Activated CD4-positive, alpha-beta T cell treated with anti-CD3 and anti-CD28 coated beads for 36 hours (primary cell): ENCODE measurements around the gene RALGPS1. TPM values are rescaled to one million over a fixed set of nuclear protein-coding genes. Genes with fewer than 3 reads are reported as not detected.

Experiments
- ATAC-seq: fragments of 200-7000 bp; cut with Tn5 transposase; one replicate; pipeline ENCODE4 v1.10.0; 2021; ENCODE audit warnings: mild to moderate bottlenecking, moderate library complexity
- CTCF ChIA-PET: fragments of 350-600 bp; sonication (Branson Sonifier 250); formaldehyde crosslinking; loops from one replicate; lab custom pipeline; 2021; ENCODE audit warnings: antibody characterized with exemption; lab: Charles Lee
- POLR2A ChIA-PET: fragments of 350-600 bp; sonication (Branson Sonifier 250); formaldehyde crosslinking; loops from one replicate; lab custom pipeline; 2021; ENCODE audit warnings: antibody characterized with exemption, inconsistent platforms; lab: Charles Lee
- DNase-seq: peaks from one replicate; pipeline ENCODE4 v3.0.0-alpha.2; 2020
- H3K27ac Mint-ChIP-seq: one replicate; pipeline ENCODE4 v1.8.0; 2021; ENCODE audit warnings: mixed read lengths
- H3K27me3 Mint-ChIP-seq: one replicate; pipeline ENCODE4 v1.8.0; 2021; ENCODE audit warnings: mixed read lengths
- H3K36me3 Mint-ChIP-seq: one replicate; pipeline ENCODE4 v1.8.0; 2021; ENCODE audit warnings: low read depth, mixed read lengths
- H3K4me1 Mint-ChIP-seq: one replicate; pipeline ENCODE4 v1.8.0; 2021; ENCODE audit warnings: mixed read lengths
- H3K4me3 Mint-ChIP-seq: one replicate; pipeline ENCODE4 v1.8.0; 2021; ENCODE audit warnings: mild to moderate bottlenecking, moderate library complexity, mixed read lengths
- H3K9me3 Mint-ChIP-seq: one replicate; pipeline ENCODE4 v1.8.0; 2021; ENCODE audit warnings: low read depth, mixed read lengths
- intact Hi-C, 2 experiments: fragments of 100-400 bp; cut with DNase I in 1 of 2; cut with micrococcal nuclease in 1 of 2; formaldehyde crosslinking; loops; one replicate each; pipeline versions ENCODE4 v1.14.2 to v1.15.1; 2022 to 2024; cut with DNase I, micrococcal nuclease
- total RNA-seq, 2 experiments: library from RNA; stranded (reverse); gene quantifications; one replicate each; pipeline ENCODE4 v1.2.3, GENCODE V29; 2021

Gene RALGPS1
- total RNA-seq, 2 experiments from 2014 or later = 1.2 to 2.2 TPM

DNA sequence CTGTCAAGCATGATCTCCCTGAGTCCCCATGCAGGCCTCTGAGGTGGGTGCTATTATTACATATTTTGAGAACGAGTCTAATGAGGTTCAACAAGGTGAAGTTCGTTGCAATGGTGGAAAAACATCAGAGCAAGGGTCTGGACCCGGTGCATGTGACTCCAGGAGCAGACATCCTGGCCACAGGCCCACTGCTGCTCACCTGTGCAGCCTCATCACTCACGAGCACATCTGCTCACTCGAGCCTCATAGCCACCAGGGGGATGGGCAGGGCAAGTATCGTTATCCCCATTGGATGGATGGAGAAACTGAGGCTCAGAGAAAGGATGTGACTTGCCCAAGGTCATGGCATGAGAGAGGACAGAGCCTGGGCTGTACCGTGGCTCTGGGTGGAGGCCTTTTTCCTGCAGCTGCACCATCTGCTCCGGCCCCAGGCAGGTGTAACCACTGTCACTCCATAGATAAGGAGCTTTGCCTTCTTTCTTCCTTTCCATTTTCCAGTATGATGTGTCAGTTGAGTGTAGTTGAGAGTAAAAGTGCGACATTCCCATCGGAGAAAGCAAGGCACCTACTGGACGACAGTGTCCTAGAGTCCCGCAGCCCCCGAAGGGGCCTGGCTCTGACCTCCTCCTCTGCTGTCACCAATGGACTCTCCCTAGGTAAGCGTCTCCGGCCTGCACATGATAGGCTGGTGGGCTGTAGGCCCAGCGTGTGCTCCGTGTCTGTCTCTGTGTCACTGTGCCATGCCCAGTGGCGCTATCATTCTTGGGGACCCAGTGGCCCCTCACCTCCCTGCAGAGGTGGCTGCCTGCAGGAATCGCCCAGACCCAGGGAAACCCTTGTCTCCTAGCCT is 281.6 kb downstream of the RALGPS1 start:
- CTCF ChIA-PET = interaction anchor here (3.5 to 6.7 kb wide), 2 partner anchors 230 to 256 kb away, joined by 22 to 90 read pairs; no protein-coding TSS in a partner anchor
- POLR2A ChIA-PET = no interaction called here

DNA sequence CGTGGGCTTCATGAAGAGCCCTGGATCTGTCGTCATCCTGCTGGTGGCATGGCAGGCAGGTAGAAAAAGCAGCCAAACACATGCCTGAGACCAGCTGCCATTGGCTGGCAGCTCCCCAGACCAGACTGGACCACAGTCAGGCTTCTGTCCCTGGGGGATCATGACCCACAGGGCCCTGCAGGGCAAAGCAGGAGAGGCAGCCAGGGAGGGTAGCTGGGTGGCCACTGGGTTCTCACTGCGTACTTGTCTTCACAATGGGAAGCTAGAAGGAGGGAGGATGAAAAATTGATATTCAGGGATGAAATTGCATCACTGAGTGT is 282.2 kb downstream of the RALGPS1 start:
- peaks cover 4% of the 10 kb centered on the region for H3K4me1 Mint-ChIP-seq

More for the DNA sequence above, 281.6 kb downstream of the RALGPS1 start:
- intact Hi-C loops = no loop called here
- Mint-ChIP-seq H3K27ac (no peak overlapping the region), H3K4me3 (no peak overlapping the region), H3K9me3 (no peaks in the 10 kb centered on the region), H3K27me3 (peaks cover 5% of the 10 kb centered on the region), H3K36me3 (no peaks in the 10 kb centered on the region), H3K4me1 (peaks cover 4% of the 10 kb centered on the region)
- DNase-seq = no peak
- no peak for ATAC-seq

DNA sequence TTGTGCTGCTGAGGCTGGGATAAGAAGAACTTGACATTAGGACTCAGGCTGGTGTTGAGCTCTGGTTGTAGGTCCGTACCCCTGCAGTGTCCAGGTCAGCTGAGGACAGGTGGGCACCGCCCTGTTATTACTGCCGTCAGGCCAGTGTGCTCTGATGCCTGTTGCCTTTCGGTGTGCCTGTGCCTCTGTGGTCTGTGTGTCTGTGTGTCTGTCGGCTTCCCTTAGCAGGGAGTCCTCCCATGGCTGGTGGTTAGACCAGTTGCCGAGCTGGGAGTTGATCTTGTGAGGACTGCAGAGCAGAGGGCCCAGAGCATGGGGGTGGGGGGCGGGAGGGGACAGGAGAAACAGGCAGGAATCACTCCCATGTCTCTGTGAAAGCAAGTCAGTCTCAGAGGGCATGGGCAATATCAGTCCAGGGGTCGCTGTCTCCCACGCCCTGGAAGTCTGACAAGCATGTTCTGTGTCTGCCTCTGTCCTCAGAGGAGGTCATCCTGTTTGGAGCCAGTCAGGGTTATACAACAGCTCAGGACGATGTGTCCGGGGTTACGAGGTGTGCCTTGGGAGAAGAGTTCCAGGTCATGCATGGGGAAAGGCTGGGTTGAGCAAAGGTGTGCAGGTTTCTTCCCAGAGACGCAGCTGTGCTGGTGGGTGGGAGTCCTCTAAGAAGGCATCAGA is 282.7 kb downstream of the RALGPS1 start:
- ATAC-seq (no peak), DNase-seq (no peak)
- Mint-ChIP-seq H3K27ac (no peak overlapping the region), H3K27me3 (peaks cover 5% of the 10 kb centered on the region), H3K9me3 (no peaks in the 10 kb centered on the region), H3K4me1 (peaks cover 4% of the 10 kb centered on the region), H3K4me3 (no peak overlapping the region), H3K36me3 (no peaks in the 10 kb centered on the region)
- POLR2A ChIA-PET = no interaction called here
- intact Hi-C loops = no loop called here
- CTCF ChIA-PET = interaction anchor here (0.7 to 6.7 kb wide), 8 partner anchors 8 to 257 kb away, joined by 3 to 90 read pairs (median 6); no protein-coding TSS in a partner anchor

More for the DNA sequence above, 282.2 kb downstream of the RALGPS1 start:
- intact Hi-C loops = no loop called here
- no peak overlapping the region for H3K27ac Mint-ChIP-seq
- no peak for ATAC-seq
- CTCF ChIA-PET = interaction anchor here (1.2 to 6.7 kb wide), 3 partner anchors 31 to 257 kb away, joined by 6 to 90 read pairs (median 22); no protein-coding TSS in a partner anchor
- H3K27me3 Mint-ChIP-seq = peaks cover 5% of the 10 kb centered on the region
- POLR2A ChIA-PET = no interaction called here
- no peaks in the 10 kb centered on the region for H3K36me3 Mint-ChIP-seq
- no peaks in the 10 kb centered on the region for H3K9me3 Mint-ChIP-seq
- H3K4me3 Mint-ChIP-seq = no peak overlapping the region
- DNase-seq = no peak

DNA sequence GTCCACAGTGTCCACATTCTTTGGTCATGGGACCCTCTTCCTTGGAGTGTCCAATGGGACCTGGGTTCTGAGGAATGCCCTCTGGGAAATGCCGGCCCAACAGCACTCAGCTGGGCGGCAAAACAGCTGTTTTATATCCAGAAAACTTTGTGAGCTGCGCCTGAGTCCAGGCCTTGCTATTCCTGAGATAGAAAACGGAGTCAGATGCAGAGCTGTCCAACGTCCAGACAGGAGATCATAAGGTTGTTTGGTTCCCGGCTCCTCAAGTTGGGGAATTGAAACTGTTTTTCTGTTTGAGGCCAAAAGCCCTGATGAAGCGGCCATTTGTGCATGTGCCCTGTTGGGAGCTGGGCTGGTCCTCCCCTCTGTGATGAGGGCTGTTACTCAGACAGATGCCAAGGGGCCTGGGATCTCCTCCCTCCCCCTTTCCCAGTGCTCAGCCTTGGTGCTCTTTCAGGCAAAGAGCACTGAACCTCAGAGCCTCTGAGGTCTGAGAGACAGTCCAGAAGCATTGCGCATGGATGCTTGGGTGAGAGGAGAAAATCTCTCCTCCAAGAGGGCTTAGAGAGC is 283.4 kb downstream of the RALGPS1 start:
- ATAC-seq (no peak), DNase-seq (no peak)
- no peaks in the 10 kb centered on the region for H3K9me3 Mint-ChIP-seq
- ChIA-PET CTCF (interaction anchor here (0.7 to 6.7 kb wide), 12 partner anchors 9 to 258 kb away, joined by 3 to 90 read pairs (median 5); no protein-coding TSS in a partner anchor), POLR2A (no interaction called here)
- H3K4me3 Mint-ChIP-seq = no peak overlapping the region
- H3K27ac Mint-ChIP-seq = no peak overlapping the region
- H3K27me3 Mint-ChIP-seq = peaks cover 5% of the 10 kb centered on the region
- peaks cover 4% of the 10 kb centered on the region for H3K4me1 Mint-ChIP-seq
- intact Hi-C loops = no loop called here
- no peaks in the 10 kb centered on the region for H3K36me3 Mint-ChIP-seq

DNA sequence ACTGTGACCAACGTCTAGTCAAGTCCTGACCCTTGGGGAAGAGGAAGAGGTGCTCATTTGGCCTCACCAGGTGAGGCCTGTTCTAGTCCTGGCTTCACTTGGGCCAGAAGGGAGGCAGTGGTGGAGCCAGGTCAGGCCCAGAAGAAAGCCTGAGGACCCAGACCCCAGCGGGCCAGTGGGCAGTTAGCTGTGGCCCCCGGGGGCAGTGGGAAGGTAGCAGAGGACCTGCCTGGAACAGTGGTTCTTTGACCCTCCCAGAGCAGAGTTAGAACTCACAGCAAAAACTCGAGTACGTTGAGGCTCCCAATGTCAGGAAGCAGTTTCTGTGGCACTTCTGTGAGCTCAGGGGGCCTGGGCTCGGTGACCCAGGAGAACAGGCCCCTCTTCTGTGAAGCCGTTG is 284.0 kb downstream of the RALGPS1 start:
- intact Hi-C loops = no loop called here
- Mint-ChIP-seq H3K4me3 (no peak overlapping the region), H3K9me3 (no peaks in the 10 kb centered on the region), H3K4me1 (peaks cover 4% of the 10 kb centered on the region), H3K27ac (no peak overlapping the region), H3K36me3 (no peaks in the 10 kb centered on the region), H3K27me3 (peaks cover 5% of the 10 kb centered on the region)
- CTCF ChIA-PET = interaction anchor here (0.6 to 6.7 kb wide), 12 partner anchors 9 to 266 kb away, joined by 3 to 90 read pairs (median 5); no protein-coding TSS in a partner anchor
- DNase-seq = no peak
- POLR2A ChIA-PET = no interaction called here
- no peak for ATAC-seq

DNA sequence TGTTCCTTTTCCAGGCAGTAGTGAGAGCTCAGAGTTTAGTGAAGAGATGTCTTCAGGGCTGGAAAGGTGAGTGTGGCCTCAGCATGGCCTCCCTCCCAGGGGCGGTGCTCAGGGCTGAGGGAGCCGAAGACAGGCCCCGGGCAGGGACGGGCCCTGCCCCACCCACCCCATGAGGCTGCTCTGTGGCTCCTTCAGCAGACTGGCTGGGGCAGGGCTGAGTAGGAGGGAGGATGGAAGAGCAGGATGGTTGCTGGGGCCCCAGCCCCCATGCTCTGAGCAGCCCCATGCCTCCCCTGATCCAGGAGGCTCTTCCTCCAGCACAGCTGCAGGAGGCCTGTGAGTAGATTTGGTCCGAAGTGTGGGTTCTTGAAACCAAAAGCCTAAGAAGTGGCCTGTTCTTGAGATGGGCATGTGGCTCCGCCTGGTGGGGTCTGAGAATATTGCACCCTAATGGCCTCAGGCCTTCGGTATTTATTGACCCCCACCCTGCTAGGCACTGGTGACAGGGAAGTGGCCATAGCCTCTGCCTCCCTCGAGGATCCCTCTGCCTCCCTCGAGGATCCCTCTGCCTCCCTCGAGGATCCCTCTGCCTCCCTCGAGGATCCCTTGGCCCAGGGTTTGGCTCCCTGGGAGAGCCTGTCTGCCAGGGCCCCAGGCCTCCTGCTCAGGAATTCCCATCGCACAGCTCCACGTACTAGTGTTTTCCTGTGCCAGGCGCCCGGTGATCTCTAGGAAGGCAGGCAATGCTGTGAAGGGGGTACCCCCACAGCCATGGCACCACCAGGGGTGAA is 284.6 kb downstream of the RALGPS1 start:
- CTCF ChIA-PET = interaction anchor here (0.6 to 6.7 kb wide), 12 partner anchors 10 to 267 kb away, joined by 3 to 90 read pairs (median 5); no protein-coding TSS in a partner anchor
- H3K36me3 Mint-ChIP-seq = no peaks in the 10 kb centered on the region
- POLR2A ChIA-PET = no interaction called here
- no peak overlapping the region for H3K4me3 Mint-ChIP-seq
- intact Hi-C loops = loop anchor here (1.0 kb wide), 4 partner anchors 233 to 306 kb away; no protein-coding TSS in a partner anchor
- peaks cover 4% of the 10 kb centered on the region for H3K4me1 Mint-ChIP-seq
- DNase-seq = peak; percentile 87
- no peak overlapping the region for H3K27ac Mint-ChIP-seq
- H3K27me3 Mint-ChIP-seq = peaks cover 5% of the 10 kb centered on the region
- H3K9me3 Mint-ChIP-seq = no peaks in the 10 kb centered on the region
- ATAC-seq = peak; percentile 79

DNA sequence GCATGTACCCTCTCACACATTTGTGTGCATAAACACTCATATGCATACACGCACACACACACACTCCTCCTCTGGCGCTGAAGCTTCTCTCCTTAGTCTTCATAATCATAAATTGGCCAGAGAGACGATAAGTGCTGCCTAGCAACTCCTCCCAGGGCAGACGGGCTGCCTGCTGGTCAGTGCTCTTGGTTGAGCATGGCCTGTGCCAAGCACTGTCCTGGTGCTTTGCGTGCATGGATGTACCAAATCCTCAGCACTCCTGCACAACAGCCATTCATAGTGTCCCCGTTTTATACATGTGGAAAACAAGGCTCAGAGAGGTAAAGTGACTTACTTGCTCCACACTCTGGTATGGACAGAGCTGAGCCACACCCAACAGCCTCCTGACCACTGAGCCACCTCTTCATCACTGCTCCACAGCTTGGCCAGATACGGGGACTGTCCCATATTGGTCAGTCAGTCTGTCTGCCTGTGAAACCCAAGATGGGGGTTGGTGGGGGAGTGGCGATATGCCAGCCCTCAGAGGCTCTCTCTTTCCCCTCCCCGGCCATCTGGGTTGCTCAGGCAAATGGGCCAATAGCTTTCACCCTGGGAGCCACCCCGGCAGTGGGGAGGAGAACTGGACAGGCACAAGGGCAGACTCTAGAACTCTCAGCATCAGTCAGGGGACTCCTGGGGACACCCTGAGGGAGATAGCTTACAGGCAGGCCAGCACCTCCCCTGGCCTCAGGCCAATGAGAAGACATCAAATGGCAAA is 285.7 kb downstream of the RALGPS1 start:
- no peak overlapping the region for H3K27ac Mint-ChIP-seq
- H3K36me3 Mint-ChIP-seq = no peaks in the 10 kb centered on the region
- no peak overlapping the region for H3K4me3 Mint-ChIP-seq
- CTCF ChIA-PET = interaction anchor here (1.4 to 6.7 kb wide), 2 partner anchors 253 to 260 kb away, joined by 3 to 90 read pairs; no protein-coding TSS in a partner anchor
- peaks cover 5% of the 10 kb centered on the region for H3K27me3 Mint-ChIP-seq
- ATAC-seq = no peak
- intact Hi-C loops = no loop called here
- H3K4me1 Mint-ChIP-seq = peaks cover 4% of the 10 kb centered on the region
- DNase-seq = no peak
- no peaks in the 10 kb centered on the region for H3K9me3 Mint-ChIP-seq
- POLR2A ChIA-PET = no interaction called here

DNA sequence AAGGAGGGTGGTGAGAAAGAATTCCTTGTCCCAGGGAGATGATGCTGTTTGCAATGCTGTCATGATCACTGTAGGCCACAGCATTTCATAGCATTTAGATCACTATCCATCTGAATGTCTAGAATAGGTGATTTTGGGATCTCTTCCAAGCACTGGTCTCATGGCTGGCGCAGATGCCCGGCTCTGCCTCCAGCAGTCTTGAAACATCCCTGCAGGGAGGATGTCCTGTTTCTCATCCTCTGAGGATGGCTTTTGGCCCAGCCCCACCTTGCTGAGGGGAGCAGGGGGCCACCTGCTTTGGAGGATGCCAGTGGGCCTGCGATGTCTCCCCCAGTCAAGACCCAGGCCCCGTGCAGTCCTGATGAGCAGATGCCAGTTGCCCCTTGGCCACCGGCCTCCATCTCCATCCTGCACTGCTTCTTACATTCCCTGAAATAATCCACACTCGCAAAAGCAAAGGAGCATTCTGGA is 286.5 kb downstream of the RALGPS1 start:
- Mint-ChIP-seq H3K4me3 (no peak overlapping the region), H3K27ac (no peak overlapping the region), H3K9me3 (no peaks in the 10 kb centered on the region), H3K36me3 (no peaks in the 10 kb centered on the region), H3K27me3 (peaks cover 2% of the 10 kb centered on the region), H3K4me1 (peaks cover 4% of the 10 kb centered on the region)
- ChIA-PET POLR2A (no interaction called here), CTCF (interaction anchor here (1.4 to 6.7 kb wide), 2 partner anchors 254 to 261 kb away, joined by 3 to 90 read pairs; no protein-coding TSS in a partner anchor)
- DNase-seq (no peak), ATAC-seq (no peak)
- intact Hi-C loops = no loop called here

DNA sequence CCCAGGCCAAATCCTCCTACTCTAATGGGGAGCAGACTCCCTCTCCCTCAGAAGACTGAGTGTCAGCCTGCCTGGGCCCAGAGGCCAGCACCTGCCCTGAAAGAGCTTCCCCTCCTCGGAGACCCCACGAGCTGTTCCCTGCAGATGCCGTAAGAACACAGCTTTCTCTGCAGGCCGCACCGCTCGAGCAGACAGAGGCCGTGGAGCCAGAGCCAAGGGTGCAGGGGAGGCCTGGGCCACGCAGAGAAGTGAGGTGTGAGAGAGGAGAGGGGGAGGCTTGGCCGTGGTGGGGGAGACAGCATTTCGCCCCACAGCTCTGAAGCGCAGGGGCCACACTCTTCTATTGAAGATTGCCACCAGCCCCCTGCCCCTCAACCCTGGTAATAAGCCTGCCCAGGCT is 287.1 kb downstream of the RALGPS1 start:
- DNase-seq (no peak), ATAC-seq (no peak)
- no peak overlapping the region for H3K27ac Mint-ChIP-seq
- no peaks in the 10 kb centered on the region for H3K9me3 Mint-ChIP-seq
- H3K27me3 Mint-ChIP-seq = peaks cover 2% of the 10 kb centered on the region
- H3K4me3 Mint-ChIP-seq = no peak overlapping the region
- no peaks in the 10 kb centered on the region for H3K36me3 Mint-ChIP-seq
- intact Hi-C loops = no loop called here
- CTCF ChIA-PET = interaction anchor here (1.4 to 6.7 kb wide), 2 partner anchors 254 to 262 kb away, joined by 3 to 90 read pairs; no protein-coding TSS in a partner anchor
- POLR2A ChIA-PET = no interaction called here
- H3K4me1 Mint-ChIP-seq = peaks cover 4% of the 10 kb centered on the region
